ENCODE data around the gene CLEC10A.

Gene CLEC10A

GRCh38 chr17:7041607-7042500 lies 38.2 kb downstream of the CLEC10A start:
- H3K27me3 ChIP-seq (ENCODE audit: control insufficient read depth, insufficient read depth, low read length, poor library complexity, severe bottlenecking) = peaks cover 62% of the 10 kb centered on the region
- H3K9me3 ChIP-seq (ENCODE audit: control insufficient read depth, low read length) = no peaks in the 10 kb centered on the region
- peaks cover 36% of the 10 kb centered on the region for H3K4me1 ChIP-seq (ENCODE audit: control insufficient read depth, insufficient read depth, low read length)
- 10 to 13% methylated on average over 43 of the region's 43 CpGs for WGBS, 2 experiments
- no peak overlapping the region for H3K4me3 ChIP-seq (ENCODE audit: insufficient read depth, low read depth, low read length)
- no peaks in the 10 kb centered on the region for H3K36me3 ChIP-seq (ENCODE audit: control insufficient read depth, insufficient read depth, low read length)
- no peak overlapping the region for H3K27ac ChIP-seq (ENCODE audit: insufficient read depth, low read depth, low read length, poor library complexity, severe bottlenecking)

DNA sequence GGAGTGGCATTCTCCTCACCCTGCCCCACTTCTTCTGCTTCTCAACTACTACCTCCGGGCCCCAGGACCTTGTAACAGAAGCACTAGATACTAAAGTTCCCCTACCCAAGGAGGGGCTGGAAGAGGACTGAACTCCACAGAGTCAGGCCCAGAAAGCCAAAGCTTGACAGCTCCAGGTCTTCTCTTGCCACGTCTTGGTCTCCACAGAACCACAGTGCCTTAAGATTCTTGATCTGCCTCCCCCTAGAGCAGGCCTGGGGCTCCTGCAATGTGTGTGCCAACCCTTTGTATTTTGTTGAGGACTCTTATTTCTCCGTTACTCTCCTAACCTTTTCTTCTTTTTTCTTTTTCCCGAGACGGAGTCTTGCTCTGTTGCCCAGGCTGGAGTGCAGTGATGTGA lies 40.2 kb downstream of the CLEC10A start:
- Histone ChIP-seq H3K36me3 (ENCODE audit: control insufficient read depth, insufficient read depth, low read length) (no peaks in the 10 kb centered on the region), H3K4me3 (ENCODE audit: insufficient read depth, low read depth, low read length) (no peak overlapping the region), H3K9me3 (ENCODE audit: control insufficient read depth, low read length) (no peaks in the 10 kb centered on the region), H3K27me3 (ENCODE audit: control insufficient read depth, insufficient read depth, low read length, poor library complexity, severe bottlenecking) (peaks cover 50% of the 10 kb centered on the region), H3K27ac (ENCODE audit: insufficient read depth, low read depth, low read length, poor library complexity, severe bottlenecking) (no peak overlapping the region), H3K4me1 (ENCODE audit: control insufficient read depth, insufficient read depth, low read length) (peaks cover 32% of the 10 kb centered on the region)
- WGBS, 2 experiments = 89 to 92% methylated on average over 5 of the region's 5 CpGs

DNA sequence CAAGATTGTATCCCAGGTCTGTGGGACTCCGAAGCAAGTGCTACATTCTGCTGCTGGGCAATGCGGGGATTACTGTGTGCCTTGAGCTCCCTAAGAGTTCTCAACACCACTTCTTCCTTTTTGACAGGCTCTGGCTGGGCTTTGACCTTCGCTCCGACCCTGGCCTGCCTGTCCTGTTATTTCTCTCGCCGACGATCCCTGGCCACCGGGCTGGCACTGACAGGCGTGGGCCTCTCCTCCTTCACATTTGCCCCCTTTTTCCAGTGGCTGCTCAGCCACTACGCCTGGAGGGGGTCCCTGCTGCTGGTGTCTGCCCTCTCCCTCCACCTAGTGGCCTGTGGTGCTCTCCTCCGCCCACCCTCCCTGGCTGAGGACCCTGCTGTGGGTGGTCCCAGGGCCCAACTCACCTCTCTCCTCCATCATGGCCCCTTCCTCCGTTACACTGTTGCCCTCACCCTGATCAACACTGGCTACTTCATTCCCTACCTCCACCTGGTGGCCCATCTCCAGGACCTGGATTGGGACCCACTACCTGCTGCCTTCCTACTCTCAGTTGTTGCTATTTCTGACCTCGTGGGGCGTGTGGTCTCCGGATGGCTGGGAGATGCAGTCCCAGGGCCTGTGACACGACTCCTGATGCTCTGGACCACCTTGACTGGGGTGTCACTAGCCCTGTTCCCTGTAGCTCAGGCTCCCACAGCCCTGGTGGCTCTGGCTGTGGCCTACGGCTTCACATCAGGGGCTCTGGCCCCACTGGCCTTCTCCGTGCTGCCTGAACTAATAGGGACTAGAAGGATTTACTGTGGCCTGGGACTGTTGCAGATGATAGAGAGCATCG lies 41.8 kb downstream of the CLEC10A start:
- Histone ChIP-seq H3K9me3 (ENCODE audit: control insufficient read depth, low read length) (no peaks in the 10 kb centered on the region), H3K27me3 (ENCODE audit: control insufficient read depth, insufficient read depth, low read length, poor library complexity, severe bottlenecking) (peaks cover 35% of the 10 kb centered on the region), H3K27ac (ENCODE audit: insufficient read depth, low read depth, low read length, poor library complexity, severe bottlenecking) (no peak overlapping the region), H3K36me3 (ENCODE audit: control insufficient read depth, insufficient read depth, low read length) (no peaks in the 10 kb centered on the region), H3K4me1 (ENCODE audit: control insufficient read depth, insufficient read depth, low read length) (peaks cover 24% of the 10 kb centered on the region), H3K4me3 (ENCODE audit: insufficient read depth, low read depth, low read length) (no peak overlapping the region)
- WGBS, 2 experiments = 83 to 84% methylated on average over 19 of the region's 19 CpGs

- no peak within 1 kb of the TSS for H3K27ac ChIP-seq (ENCODE audit: insufficient read depth, low read depth, low read length, poor library complexity, severe bottlenecking)
- WGBS, 2 experiments = 2% methylated on average over 52 of the region's 52 CpGs
Observed at GRCh38 chr17:7035591-7036368, 44.3 kb downstream of the CLEC10A start, which contains the start of gene SLC16A13. TSS of gene SLC16A13 (plus strand) at chr17:7036015. CDS start at chr17:7036383, 368 bp downstream.

DNA sequence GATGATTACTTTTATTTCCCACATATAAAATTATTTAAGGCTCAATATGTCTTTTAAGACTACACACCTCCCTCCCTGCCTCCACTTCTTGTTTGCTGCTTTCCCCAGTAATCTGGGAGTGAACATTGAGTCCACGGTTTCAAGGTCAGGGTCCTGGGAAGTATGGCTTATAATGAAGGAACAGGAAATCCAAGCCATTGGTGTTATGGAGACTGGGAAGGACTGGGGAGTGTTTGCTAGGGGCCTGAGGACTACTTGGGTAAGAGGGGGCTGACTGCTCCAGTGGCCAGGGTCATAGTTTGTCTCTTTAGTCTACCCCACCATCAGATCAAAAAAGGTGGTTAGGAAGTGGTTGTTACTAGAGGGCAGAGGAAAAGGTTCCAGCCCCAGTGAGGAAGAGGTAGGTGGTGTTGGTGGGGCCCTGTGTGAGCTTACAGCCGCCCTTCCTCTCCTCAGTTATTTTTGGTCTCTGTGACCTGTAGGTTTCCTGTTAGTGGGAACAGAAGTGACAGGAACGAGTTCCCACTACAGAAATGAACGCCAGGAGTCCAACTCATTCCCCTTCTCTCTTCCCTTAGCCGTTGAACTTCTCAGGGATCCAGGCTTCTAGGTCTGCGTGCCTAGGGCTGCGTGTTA lies 45.0 kb downstream of the CLEC10A start:
- H3K9me3 ChIP-seq (ENCODE audit: control insufficient read depth, low read length) = no peaks in the 10 kb centered on the region
- whole genome bisulfite sequencing, 2 experiments = 33 to 35% methylated on average over 7 of the region's 7 CpGs
- peak overlapping the region; percentile 62 for H3K4me3 ChIP-seq (ENCODE audit: insufficient read depth, low read depth, low read length)
- peaks cover 8% of the 10 kb centered on the region for H3K4me1 ChIP-seq (ENCODE audit: control insufficient read depth, insufficient read depth, low read length)
- peaks cover 12% of the 10 kb centered on the region for H3K27me3 ChIP-seq (ENCODE audit: control insufficient read depth, insufficient read depth, low read length, poor library complexity, severe bottlenecking)
- H3K36me3 ChIP-seq (ENCODE audit: control insufficient read depth, insufficient read depth, low read length) = no peaks in the 10 kb centered on the region
- no peak overlapping the region for H3K27ac ChIP-seq (ENCODE audit: insufficient read depth, low read depth, low read length, poor library complexity, severe bottlenecking)

More at GRCh38 chr17:7035591-7036368, 44.3 kb downstream of the CLEC10A start, which contains the start of gene SLC16A13:
- H3K36me3 ChIP-seq (ENCODE audit: control insufficient read depth, insufficient read depth, low read length) = no peaks in the 10 kb centered on the region
- H3K4me3 ChIP-seq (ENCODE audit: insufficient read depth, low read depth, low read length) = peak within 1 kb of the TSS; percentile 62
- peaks cover 8% of the 10 kb centered on the region for H3K4me1 ChIP-seq (ENCODE audit: control insufficient read depth, insufficient read depth, low read length)
- H3K27me3 ChIP-seq (ENCODE audit: control insufficient read depth, insufficient read depth, low read length, poor library complexity, severe bottlenecking) = peaks cover 12% of the 10 kb centered on the region
- no peaks in the 10 kb centered on the region for H3K9me3 ChIP-seq (ENCODE audit: control insufficient read depth, low read length)

- 89 to 92% methylated on average over 8 of the region's 8 CpGs for WGBS, 2 experiments
- H3K36me3 ChIP-seq (ENCODE audit: control insufficient read depth, insufficient read depth, low read length) = no peaks in the 10 kb centered on the region
- peaks cover 2% of the 10 kb centered on the region for H3K27me3 ChIP-seq (ENCODE audit: control insufficient read depth, insufficient read depth, low read length, poor library complexity, severe bottlenecking)
- no peaks in the 10 kb centered on the region for H3K4me1 ChIP-seq (ENCODE audit: control insufficient read depth, insufficient read depth, low read length)
- no peak overlapping the region for H3K27ac ChIP-seq (ENCODE audit: insufficient read depth, low read depth, low read length, poor library complexity, severe bottlenecking)
- no peaks in the 10 kb centered on the region for H3K9me3 ChIP-seq (ENCODE audit: control insufficient read depth, low read length)
- no peak overlapping the region for H3K4me3 ChIP-seq (ENCODE audit: insufficient read depth, low read depth, low read length)
Observed at GRCh38 chr17:7029659-7030058, 50.4 kb downstream of the CLEC10A start.

- no peaks in the 10 kb centered on the region for H3K4me1 ChIP-seq (ENCODE audit: control insufficient read depth, insufficient read depth, low read length)
- WGBS, 2 experiments = 89 to 92% methylated on average over 2 to 3 of the region's 3 CpGs
- no peaks in the 10 kb centered on the region for H3K36me3 ChIP-seq (ENCODE audit: control insufficient read depth, insufficient read depth, low read length)
- no peak overlapping the region for H3K27ac ChIP-seq (ENCODE audit: insufficient read depth, low read depth, low read length, poor library complexity, severe bottlenecking)
- no peaks in the 10 kb centered on the region for H3K9me3 ChIP-seq (ENCODE audit: control insufficient read depth, low read length)
- peaks cover 7% of the 10 kb centered on the region for H3K27me3 ChIP-seq (ENCODE audit: control insufficient read depth, insufficient read depth, low read length, poor library complexity, severe bottlenecking)
- H3K4me3 ChIP-seq (ENCODE audit: insufficient read depth, low read depth, low read length) = no peak overlapping the region
Observed at GRCh38 chr17:7029096-7029495, 51.0 kb downstream of the CLEC10A start.

DNA sequence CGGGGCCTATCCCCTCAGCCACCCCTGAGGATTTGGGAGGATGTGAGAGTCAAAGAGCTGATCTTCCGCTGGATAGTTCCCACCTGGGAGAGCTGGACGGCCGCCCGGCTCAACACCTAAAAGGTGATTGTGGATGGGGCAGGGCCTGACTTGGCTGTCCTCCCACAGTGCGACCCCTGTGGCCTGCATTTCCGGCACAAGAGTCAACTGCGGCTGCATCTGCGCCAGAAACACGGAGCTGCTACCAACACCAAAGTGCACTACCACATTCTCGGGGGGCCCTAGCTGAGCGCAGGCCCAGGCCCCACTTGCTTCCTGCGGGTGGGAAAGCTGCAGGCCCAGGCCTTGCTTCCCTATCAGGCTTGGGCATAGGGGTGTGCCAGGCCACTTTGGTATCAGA lies 52.7 kb downstream of the CLEC10A start:
- 90% methylated on average over 13 of the region's 13 CpGs for WGBS, 2 experiments
- no peak overlapping the region for H3K27ac ChIP-seq (ENCODE audit: insufficient read depth, low read depth, low read length, poor library complexity, severe bottlenecking)

GRCh38 chr17:7026471-7027115 lies 53.5 kb downstream of the CLEC10A start:
- Histone ChIP-seq H3K27ac (ENCODE audit: insufficient read depth, low read depth, low read length, poor library complexity, severe bottlenecking) (no peak overlapping the region), H3K27me3 (ENCODE audit: control insufficient read depth, insufficient read depth, low read length, poor library complexity, severe bottlenecking) (peaks cover 32% of the 10 kb centered on the region), H3K4me3 (ENCODE audit: insufficient read depth, low read depth, low read length) (no peak overlapping the region), H3K4me1 (ENCODE audit: control insufficient read depth, insufficient read depth, low read length) (no peaks in the 10 kb centered on the region), H3K9me3 (ENCODE audit: control insufficient read depth, low read length) (no peaks in the 10 kb centered on the region), H3K36me3 (ENCODE audit: control insufficient read depth, insufficient read depth, low read length) (no peaks in the 10 kb centered on the region)
- WGBS, 2 experiments = 94% methylated on average over 29 of the region's 29 CpGs

More for the DNA sequence above, 52.7 kb downstream of the CLEC10A start:
- Histone ChIP-seq H3K4me1 (ENCODE audit: control insufficient read depth, insufficient read depth, low read length) (no peaks in the 10 kb centered on the region), H3K36me3 (ENCODE audit: control insufficient read depth, insufficient read depth, low read length) (no peaks in the 10 kb centered on the region), H3K4me3 (ENCODE audit: insufficient read depth, low read depth, low read length) (no peak overlapping the region), H3K27me3 (ENCODE audit: control insufficient read depth, insufficient read depth, low read length, poor library complexity, severe bottlenecking) (peaks cover 25% of the 10 kb centered on the region), H3K9me3 (ENCODE audit: control insufficient read depth, low read length) (no peaks in the 10 kb centered on the region)

All from ectodermal cell (in vitro differentiated cells).